GM12878 (cell line): Measurements from ENCODE around the gene ZNF608. TPM values are rescaled to one million over a fixed set of nuclear protein-coding genes. Genes with fewer than 3 reads are reported as not detected.

Experiments used
- BHLHE40 ChIP-seq, 2 experiments: fragments of 450-650 bp in 1 of 2; IDR thresholded peaks; 2 replicates each; pipeline ENCODE4 v1.6.1; 2011 to 2017; ENCODE audit warnings: low read depth in 2 of 2, borderline replicate concordance in 1 of 2, improper control_type of control experiment in 1 of 2, low read length in 1 of 2, mild to moderate bottlenecking in 1 of 2
- CREB1 ChIP-seq: IDR thresholded peaks from 2 replicates; pipeline ENCODE4 v1.6.1; 2012; ENCODE audit warnings: low read depth, mild to moderate bottlenecking, inconsistent platforms
- DPF2 ChIP-seq: fragments of 450-650 bp; IDR thresholded peaks from 2 replicates; pipeline ENCODE4 v1.6.1; 2017; ENCODE audit warnings: mild to moderate bottlenecking
- GABPA ChIP-seq: IDR thresholded peaks from 2 replicates; pipeline ENCODE4 v1.6.1; 2014; ENCODE audit warnings: antibody characterized with exemption, low read depth, mild to moderate bottlenecking, inconsistent platforms
- HDAC6 ChIP-seq: fragments of 200-600 bp; sonication (generic); IDR thresholded peaks from one replicate; pipeline ENCODE4 v1.8.0; 2017; ENCODE audit warnings: antibody characterized with exemption; ENCODE audit not compliant: unreplicated experiment
- IRF4 ChIP-seq: IDR thresholded peaks from 2 replicates; pipeline ENCODE4 v1.6.1; 2011; ENCODE audit warnings: low read depth, low read length
- KAT2A ChIP-seq: conservative IDR thresholded peaks from 2 replicates; pipeline ENCODE4 v1.6.1; 2011; ENCODE audit warnings: low read depth, low read length; ENCODE audit not compliant: control insufficient read depth
- MTA2 ChIP-seq: fragments of 450-650 bp; IDR thresholded peaks from 2 replicates; pipeline ENCODE4 v1.6.1; 2016; ENCODE audit warnings: low read depth, mild to moderate bottlenecking, moderate library complexity
- MYC ChIP-seq: IDR thresholded peaks from 2 replicates; pipeline ENCODE4 v1.6.1; 2011; ENCODE audit warnings: mild to moderate bottlenecking, low read length, moderate library complexity, inconsistent platforms; ENCODE audit not compliant: insufficient read depth, insufficient replicate concordance, insufficient read length, severe bottlenecking
- NR2F1 ChIP-seq: fragments of 450-650 bp; conservative IDR thresholded peaks from 2 replicates; pipeline ENCODE4 v1.6.1; 2017; ENCODE audit warnings: mild to moderate bottlenecking
- PAX5 ChIP-seq: IDR thresholded peaks from 2 replicates; pipeline ENCODE4 v1.6.1; 2011; ENCODE audit warnings: low read depth, low read length, borderline replicate concordance
- PML ChIP-seq: IDR thresholded peaks from 2 replicates; pipeline ENCODE4 v1.6.1; 2012; ENCODE audit warnings: low read length, inconsistent platforms
- RFX5 ChIP-seq: IDR thresholded peaks from 2 replicates; pipeline ENCODE4 v1.6.1; 2011; ENCODE audit warnings: low read depth, low read length, improper control_type of control experiment
- RUNX3 ChIP-seq: IDR thresholded peaks from 2 replicates; pipeline ENCODE4 v1.6.1; 2012; ENCODE audit warnings: low read length, inconsistent platforms
- ZSCAN29 ChIP-seq: fragments of 450-650 bp; IDR thresholded peaks from 2 replicates; pipeline ENCODE4 v1.6.1; 2017; ENCODE audit warnings: mild to moderate bottlenecking, moderate library complexity
- polyA plus RNA-seq, 11 experiments: library from polyadenylated mRNA; depleted of rRNA in 4 of 11; unstranded in 6 of 11; stranded (reverse) in 5 of 11; fragments of >200 nt; fragmentation: Nextera tagmentation in 4 of 11; fragmentation: Illumina TruSeq in 1 of 11; extraction: Ambion mirVana in 4 of 11; extraction: Trizol in 1 of 11; gene quantifications; 1 replicate in 1 of 11; 2 replicates in 10 of 11; pipeline versions ENCODE4 v1.2.1 to v1.2.3, GENCODE V29; 2011 to 2016; ENCODE audit warnings: inconsistent platforms in 2 of 11, missing spikeins in 2 of 11, low read depth in 1 of 11
- total RNA-seq, 4 experiments: library from RNA; depleted of rRNA in 3 of 4; stranded (reverse); fragments of >200 nt in 3 of 4; fragmentation: Illumina TruSeq in 1 of 4; extraction: Trizol in 1 of 4; gene quantifications; 2 replicates each; pipeline versions ENCODE4 v1.2.1 to v1.2.3, GENCODE V29; 2013 to 2021
- TF ChIP-seq, protein P1 (sequence below): IDR thresholded peaks from 2 replicates; pipeline ENCODE4 v1.6.1; 2011; ENCODE audit warnings: borderline replicate concordance, low read depth, mild to moderate bottlenecking, moderate library complexity, low read length; ENCODE audit not compliant: insufficient read depth, poor library complexity, severe bottlenecking
- TF ChIP-seq, protein P2 (sequence below): fragments of 450-650 bp; formaldehyde crosslinking; IDR thresholded peaks from 2 replicates; pipeline ENCODE4 v1.5.0; 2022; ENCODE audit warnings: mild to moderate bottlenecking, missing genetic modification characterization
- TF ChIP-seq, protein P3 (sequence below): fragments of 450-650 bp; IDR thresholded peaks from 2 replicates; pipeline ENCODE4 v1.6.1; 2014; ENCODE audit warnings: mild to moderate bottlenecking
- TF ChIP-seq, protein P4 (sequence below): fragments of 150-350 bp; IDR thresholded peaks from 2 replicates; pipeline ENCODE4 v1.6.1; 2014; ENCODE audit warnings: mild to moderate bottlenecking, low read depth, low read length
- TF ChIP-seq, protein P5 (sequence below): fragments of 450-650 bp; IDR thresholded peaks from 2 replicates; pipeline ENCODE4 v1.6.1; 2017; ENCODE audit warnings: antibody characterized with exemption, mild to moderate bottlenecking, moderate library complexity

Gene ZNF608
- total and polyA plus RNA-seq, 10 of the 15 experiments (the other 5 are each of a cell fraction or from before 2014, with no cell fraction given): 0.19 to 6.7 (median 0.64) TPM

DNA sequence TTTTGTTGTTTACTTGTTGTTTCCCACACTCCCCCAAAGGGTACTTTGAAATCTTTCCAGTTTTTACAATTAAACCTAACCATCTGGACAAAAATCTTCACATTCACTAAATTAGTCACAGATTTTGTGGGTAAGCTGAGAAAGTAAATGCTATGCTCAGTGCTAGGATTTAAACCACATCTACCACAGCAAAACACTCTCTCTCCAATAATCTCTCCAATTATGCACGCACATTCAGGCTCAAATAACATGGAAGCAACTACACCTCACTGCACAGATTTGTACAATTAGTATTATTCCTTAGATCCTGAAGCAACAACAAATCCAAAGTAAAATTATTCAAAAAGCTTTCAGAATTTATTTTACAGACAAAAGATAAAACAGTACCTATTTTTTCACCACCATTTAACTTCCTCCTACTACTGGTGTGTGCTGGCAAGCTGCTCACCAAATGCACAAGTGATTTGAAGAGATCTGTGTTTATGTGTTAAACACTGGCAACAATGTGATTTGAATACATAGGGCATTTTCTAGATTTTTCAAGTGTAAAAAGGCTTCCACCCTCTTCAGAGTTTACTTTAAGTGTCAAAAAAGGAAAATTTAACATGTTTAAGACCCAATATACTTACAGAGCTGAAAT, 16.6 kb downstream of the ZNF608 start (continued):
- TF ChIP-seq, protein P1, sequence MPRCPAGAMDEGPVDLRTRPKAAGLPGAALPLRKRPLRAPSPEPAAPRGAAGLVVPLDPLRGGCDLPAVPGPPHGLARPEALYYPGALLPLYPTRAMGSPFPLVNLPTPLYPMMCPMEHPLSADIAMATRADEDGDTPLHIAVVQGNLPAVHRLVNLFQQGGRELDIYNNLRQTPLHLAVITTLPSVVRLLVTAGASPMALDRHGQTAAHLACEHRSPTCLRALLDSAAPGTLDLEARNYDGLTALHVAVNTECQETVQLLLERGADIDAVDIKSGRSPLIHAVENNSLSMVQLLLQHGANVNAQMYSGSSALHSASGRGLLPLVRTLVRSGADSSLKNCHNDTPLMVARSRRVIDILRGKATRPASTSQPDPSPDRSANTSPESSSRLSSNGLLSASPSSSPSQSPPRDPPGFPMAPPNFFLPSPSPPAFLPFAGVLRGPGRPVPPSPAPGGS: peak; percentile 39
- TF ChIP-seq PML: no peak
- TF ChIP-seq KAT2A: no peak
- TF ChIP-seq, protein P2, sequence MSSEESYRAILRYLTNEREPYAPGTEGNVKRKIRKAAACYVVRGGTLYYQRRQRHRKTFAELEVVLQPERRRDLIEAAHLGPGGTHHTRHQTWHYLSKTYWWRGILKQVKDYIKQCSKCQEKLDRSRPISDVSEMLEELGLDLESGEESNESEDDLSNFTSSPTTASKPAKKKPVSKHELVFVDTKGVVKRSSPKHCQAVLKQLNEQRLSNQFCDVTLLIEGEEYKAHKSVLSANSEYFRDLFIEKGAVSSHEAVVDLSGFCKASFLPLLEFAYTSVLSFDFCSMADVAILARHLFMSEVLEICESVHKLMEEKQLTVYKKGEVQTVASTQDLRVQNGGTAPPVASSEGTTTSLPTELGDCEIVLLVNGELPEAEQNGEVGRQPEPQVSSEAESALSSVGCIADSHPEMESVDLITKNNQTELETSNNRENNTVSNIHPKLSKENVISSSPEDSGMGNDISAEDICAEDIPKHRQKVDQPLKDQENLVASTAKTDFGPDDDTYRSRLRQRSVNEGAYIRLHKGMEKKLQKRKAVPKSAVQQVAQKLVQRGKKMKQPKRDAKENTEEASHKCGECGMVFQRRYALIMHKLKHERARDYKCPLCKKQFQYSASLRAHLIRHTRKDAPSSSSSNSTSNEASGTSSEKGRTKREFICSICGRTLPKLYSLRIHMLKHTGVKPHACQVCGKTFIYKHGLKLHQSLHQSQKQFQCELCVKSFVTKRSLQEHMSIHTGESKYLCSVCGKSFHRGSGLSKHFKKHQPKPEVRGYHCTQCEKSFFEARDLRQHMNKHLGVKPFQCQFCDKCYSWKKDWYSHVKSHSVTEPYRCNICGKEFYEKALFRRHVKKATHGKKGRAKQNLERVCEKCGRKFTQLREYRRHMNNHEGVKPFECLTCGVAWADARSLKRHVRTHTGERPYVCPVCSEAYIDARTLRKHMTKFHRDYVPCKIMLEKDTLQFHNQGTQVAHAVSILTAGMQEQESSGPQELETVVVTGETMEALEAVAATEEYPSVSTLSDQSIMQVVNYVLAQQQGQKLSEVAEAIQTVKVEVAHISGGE (CRISPR knock-in tag): no peak
- TF ChIP-seq, protein P3, sequence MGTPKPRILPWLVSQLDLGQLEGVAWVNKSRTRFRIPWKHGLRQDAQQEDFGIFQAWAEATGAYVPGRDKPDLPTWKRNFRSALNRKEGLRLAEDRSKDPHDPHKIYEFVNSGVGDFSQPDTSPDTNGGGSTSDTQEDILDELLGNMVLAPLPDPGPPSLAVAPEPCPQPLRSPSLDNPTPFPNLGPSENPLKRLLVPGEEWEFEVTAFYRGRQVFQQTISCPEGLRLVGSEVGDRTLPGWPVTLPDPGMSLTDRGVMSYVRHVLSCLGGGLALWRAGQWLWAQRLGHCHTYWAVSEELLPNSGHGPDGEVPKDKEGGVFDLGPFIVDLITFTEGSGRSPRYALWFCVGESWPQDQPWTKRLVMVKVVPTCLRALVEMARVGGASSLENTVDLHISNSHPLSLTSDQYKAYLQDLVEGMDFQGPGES: no peak
- TF ChIP-seq DPF2: peak; percentile 75
- peak; percentile 99 for TF ChIP-seq RUNX3
- TF ChIP-seq ZSCAN29: no peak
- TF ChIP-seq, protein P4, sequence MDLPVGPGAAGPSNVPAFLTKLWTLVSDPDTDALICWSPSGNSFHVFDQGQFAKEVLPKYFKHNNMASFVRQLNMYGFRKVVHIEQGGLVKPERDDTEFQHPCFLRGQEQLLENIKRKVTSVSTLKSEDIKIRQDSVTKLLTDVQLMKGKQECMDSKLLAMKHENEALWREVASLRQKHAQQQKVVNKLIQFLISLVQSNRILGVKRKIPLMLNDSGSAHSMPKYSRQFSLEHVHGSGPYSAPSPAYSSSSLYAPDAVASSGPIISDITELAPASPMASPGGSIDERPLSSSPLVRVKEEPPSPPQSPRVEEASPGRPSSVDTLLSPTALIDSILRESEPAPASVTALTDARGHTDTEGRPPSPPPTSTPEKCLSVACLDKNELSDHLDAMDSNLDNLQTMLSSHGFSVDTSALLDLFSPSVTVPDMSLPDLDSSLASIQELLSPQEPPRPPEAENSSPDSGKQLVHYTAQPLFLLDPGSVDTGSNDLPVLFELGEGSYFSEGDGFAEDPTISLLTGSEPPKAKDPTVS: no peak
- peak; percentile 63; the same call in 1 of the 2 replicates for TF ChIP-seq IRF4
- TF ChIP-seq RFX5: no peak
- TF ChIP-seq NR2F1: peak; percentile 48; the same call in 1 of the 2 replicates
- no peak for TF ChIP-seq HDAC6
- TF ChIP-seq PAX5: peak; percentile 70
- TF ChIP-seq GABPA: peak; percentile 26; the same call in 1 of the 2 replicates
- TF ChIP-seq, protein P5, sequence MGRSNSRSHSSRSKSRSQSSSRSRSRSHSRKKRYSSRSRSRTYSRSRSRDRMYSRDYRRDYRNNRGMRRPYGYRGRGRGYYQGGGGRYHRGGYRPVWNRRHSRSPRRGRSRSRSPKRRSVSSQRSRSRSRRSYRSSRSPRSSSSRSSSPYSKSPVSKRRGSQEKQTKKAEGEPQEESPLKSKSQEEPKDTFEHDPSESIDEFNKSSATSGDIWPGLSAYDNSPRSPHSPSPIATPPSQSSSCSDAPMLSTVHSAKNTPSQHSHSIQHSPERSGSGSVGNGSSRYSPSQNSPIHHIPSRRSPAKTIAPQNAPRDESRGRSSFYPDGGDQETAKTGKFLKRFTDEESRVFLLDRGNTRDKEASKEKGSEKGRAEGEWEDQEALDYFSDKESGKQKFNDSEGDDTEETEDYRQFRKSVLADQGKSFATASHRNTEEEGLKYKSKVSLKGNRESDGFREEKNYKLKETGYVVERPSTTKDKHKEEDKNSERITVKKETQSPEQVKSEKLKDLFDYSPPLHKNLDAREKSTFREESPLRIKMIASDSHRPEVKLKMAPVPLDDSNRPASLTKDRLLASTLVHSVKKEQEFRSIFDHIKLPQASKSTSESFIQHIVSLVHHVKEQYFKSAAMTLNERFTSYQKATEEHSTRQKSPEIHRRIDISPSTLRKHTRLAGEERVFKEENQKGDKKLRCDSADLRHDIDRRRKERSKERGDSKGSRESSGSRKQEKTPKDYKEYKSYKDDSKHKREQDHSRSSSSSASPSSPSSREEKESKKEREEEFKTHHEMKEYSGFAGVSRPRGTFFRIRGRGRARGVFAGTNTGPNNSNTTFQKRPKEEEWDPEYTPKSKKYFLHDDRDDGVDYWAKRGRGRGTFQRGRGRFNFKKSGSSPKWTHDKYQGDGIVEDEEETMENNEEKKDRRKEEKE: no peak
- 0 out of 2 replicates have a peak, but pooled peaks have one; percentile 32 for TF ChIP-seq CREB1
- TF ChIP-seq MYC: no peak
- peak in 1 of 2 experiments; percentile 26; a peak in 1 of 4 replicates for TF ChIP-seq BHLHE40 (IDR thresholded peaks at IDR 0.05; ENCODE audit: borderline replicate concordance in 1 of 2, low read depth in 2 of 2, low read length in 1 of 2)
- TF ChIP-seq MTA2: peak; percentile 84
